Colonic mucosa (tissue), 4 donors: ENCODE measurements around the gene NKAIN4. TPM values are rescaled to one million over a fixed set of nuclear protein-coding genes. Genes with fewer than 3 reads are reported as not detected.

ENCODE experiments used
- DNase-seq: peaks from one replicate; pipeline ENCODE4 v3.0.0-alpha.2; 2020
- H3K27ac ChIP-seq: fragments of 200-600 bp; one replicate; pipeline ENCODE4 v1.8.0; 2021
- H3K27me3 ChIP-seq: fragments of 200-600 bp; one replicate; pipeline ENCODE4 v1.8.0; 2021
- H3K36me3 ChIP-seq: fragments of 200-600 bp; one replicate; pipeline ENCODE4 v1.8.0; 2021
- H3K4me1 ChIP-seq: fragments of 200-600 bp; one replicate; pipeline ENCODE4 v1.8.0; 2021; ENCODE audit warnings: mild to moderate bottlenecking
- H3K4me3 ChIP-seq: fragments of 200-600 bp; one replicate; pipeline ENCODE4 v1.8.0; 2021
- H3K9ac ChIP-seq, 2 donors: one replicate each; pipeline ENCODE4 v1.7.0; 2013; ENCODE audit warnings: control low read depth in 2 of 2, low read depth in 2 of 2, low read length in 2 of 2
- H3K9me3 ChIP-seq: fragments of 200-600 bp; one replicate; pipeline ENCODE4 v1.8.0; 2021
- CTCF ChIP-seq: fragments of 200-600 bp; IDR thresholded peaks from one replicate; pipeline ENCODE4 v1.8.0; 2022; ENCODE audit warnings: antibody characterized with exemption, mild to moderate bottlenecking
- intact Hi-C: fragments of 100-400 bp; cut with DNase I; formaldehyde crosslinking; loops from one replicate; pipeline ENCODE4 v1.14.1; 2022
- total RNA-seq, 2 donors: library from RNA; stranded (reverse); fragmentation: NEBNext Ultra II Directional in 1 of 2; extraction: Animal tissue kit (Norgen Biotek cat#: 25700) in 1 of 2; gene quantifications; one replicate each; pipeline ENCODE4 v1.2.1, GENCODE V29; 2021
- donor health status: healthy.
- donor health status: DM: no; HTN: no; CAD: no.
- donor health status: DM: no; HTN: no; CAD: no.

Gene NKAIN4
- total RNA-seq, 2 donors from 2014 or later = 0.29 TPM; not detected in 1

DNA sequence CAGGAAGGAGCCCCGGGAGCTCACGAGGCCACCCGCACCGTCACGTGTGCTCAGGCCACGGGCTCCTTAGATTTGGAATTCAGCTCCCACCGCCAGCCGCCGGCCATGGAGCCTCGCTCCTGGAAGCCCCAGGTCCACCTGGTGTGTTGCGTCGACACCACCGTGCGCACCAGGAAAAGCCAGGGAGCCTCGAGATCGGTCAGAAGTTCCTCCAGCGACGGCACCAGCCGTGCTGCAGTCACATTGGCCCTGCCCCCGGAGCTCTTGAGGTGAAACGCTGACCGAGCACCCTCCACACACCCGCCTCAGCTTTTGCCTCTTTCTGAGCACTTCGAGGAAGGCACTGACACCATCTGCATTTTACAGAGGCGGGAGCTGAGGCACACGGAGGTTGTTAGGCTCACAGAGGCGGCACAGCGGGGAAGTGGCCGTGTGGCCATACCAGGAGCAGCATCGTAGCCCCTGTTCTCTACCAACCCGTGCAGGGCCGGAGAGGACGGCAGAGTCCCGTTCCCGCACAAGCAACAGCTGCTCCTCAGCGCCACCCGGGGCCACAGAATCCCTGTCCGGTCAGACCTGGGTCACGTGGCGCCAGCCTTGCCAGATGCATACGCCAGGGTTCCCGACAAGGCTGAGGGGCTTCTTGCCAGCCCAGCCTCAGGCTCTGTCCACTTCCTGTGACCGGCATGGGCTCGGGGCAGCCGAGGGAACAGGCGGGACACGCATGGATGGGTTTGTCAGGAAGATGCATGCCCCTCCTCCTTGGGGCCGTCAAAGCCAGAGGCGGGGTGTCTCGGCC is 7.6 kb downstream of the NKAIN4 start:
- intact Hi-C loops = no loop called here
- H3K4me3 ChIP-seq = no peak overlapping the region
- H3K27me3 ChIP-seq = peaks cover 8% of the 10 kb centered on the region

GRCh38 chr20:63244468-63244867 is 9.8 kb downstream of the NKAIN4 start:
- TF ChIP-seq CTCF = no peak
- peaks cover 7% of the 10 kb centered on the region for H3K27me3 ChIP-seq

More for the DNA sequence above, 7.6 kb downstream of the NKAIN4 start:
- H3K9me3 ChIP-seq = no peaks in the 10 kb centered on the region
- TF ChIP-seq CTCF = no peak
- no peaks in the 10 kb centered on the region for H3K36me3 ChIP-seq
- no peak overlapping the region for H3K27ac ChIP-seq
- no peak for DNase-seq
- no peak overlapping the region for H3K9ac ChIP-seq
- H3K4me1 ChIP-seq = no peaks in the 10 kb centered on the region

DNA sequence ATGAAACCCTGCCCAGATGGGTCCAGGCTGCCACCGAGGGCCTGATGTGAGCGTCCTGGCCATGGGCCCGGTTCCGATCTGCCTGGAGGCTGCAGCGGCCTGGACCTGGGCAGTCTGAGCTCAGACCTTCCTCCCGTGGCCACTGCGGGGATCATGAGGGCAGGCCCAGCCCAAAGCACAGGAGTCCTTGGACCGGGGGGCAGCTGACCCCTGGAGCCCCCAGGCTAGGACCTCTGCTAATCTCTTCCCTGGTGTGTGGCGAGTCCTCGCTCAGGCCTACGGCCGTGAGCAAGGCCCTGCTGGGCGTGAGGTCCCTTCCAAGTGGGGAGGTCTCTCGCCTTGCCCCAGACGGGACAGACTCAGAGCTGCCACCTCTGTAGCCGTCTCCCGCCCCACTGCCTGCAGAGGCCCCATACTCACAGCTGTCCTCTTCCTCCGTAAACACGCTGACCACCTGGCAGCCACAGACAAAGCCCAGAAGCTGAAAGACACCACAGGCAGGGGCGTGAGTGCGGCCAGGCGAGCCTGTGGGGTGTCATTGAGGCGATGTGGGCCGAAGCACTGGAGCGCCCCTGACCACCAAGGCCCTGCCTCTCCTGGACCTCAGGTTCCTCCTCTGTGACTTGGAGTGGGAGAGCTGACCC is 10.5 kb downstream of the NKAIN4 start:
- Histone ChIP-seq H3K4me1 (no peaks in the 10 kb centered on the region), H3K27me3 (peaks cover 7% of the 10 kb centered on the region), H3K4me3 (no peak overlapping the region), H3K27ac (no peak overlapping the region), H3K36me3 (no peaks in the 10 kb centered on the region), H3K9me3 (no peaks in the 10 kb centered on the region), H3K9ac (no peak overlapping the region)
- intact Hi-C loops = no loop called here
- TF ChIP-seq CTCF = no peak
- no peak for DNase-seq

More at GRCh38 chr20:63244468-63244867, 9.8 kb downstream of the NKAIN4 start:
- no peak for DNase-seq
- intact Hi-C loops = no loop called here
- Histone ChIP-seq H3K27ac (no peak overlapping the region), H3K9me3 (no peaks in the 10 kb centered on the region), H3K9ac (no peak overlapping the region), H3K4me3 (no peak overlapping the region), H3K4me1 (no peaks in the 10 kb centered on the region), H3K36me3 (no peaks in the 10 kb centered on the region)

DNA sequence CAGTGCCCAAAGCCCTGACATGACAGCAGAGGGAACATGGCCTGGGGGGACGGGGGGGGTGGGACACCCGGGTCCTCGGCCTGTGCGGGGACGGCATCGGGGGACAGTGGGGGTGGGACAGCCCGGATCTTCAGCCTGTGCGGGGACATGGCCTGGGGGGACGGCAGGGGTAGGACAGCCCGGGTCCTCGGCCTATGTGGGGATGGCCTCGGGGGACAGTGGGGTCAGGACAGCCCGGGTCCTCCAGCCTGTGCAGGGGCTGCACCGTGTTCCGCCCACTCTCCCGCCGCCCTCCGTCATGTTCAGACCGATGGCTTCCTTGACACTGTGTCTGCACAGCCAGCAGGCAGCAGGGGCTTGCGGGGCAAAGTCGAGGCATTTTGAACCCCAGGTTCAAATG is 11.5 kb downstream of the NKAIN4 start:
- Histone ChIP-seq H3K4me3 (no peak overlapping the region), H3K27me3 (peaks cover 7% of the 10 kb centered on the region), H3K27ac (no peak overlapping the region), H3K9ac (no peak overlapping the region), H3K9me3 (no peaks in the 10 kb centered on the region), H3K4me1 (no peaks in the 10 kb centered on the region), H3K36me3 (no peaks in the 10 kb centered on the region)
- DNase-seq = no peak
- TF ChIP-seq CTCF = no peak
- intact Hi-C loops = no loop called here

DNA sequence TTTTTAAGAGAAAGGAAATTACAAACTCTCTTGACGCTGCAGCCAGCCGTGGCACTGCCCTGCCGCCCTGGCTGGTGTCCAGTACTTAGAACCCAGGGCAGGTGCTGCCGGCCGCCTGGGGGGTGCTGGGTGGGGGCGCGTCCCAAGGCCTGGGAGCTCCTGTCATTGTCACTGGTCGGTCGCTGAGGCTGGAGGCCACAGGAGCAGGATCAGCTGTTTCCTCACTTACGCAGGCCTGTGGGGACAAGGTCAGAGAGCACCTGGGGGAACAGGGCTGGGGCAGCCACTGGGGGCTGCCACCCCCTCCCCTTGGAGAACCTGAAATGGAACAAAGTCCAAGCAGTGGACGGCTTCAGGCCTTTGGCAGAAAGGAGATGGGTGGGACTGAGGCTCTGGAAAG is 13.0 kb downstream of the NKAIN4 start:
- H3K4me3 ChIP-seq = no peak overlapping the region
- no peak for DNase-seq
- no peaks in the 10 kb centered on the region for H3K36me3 ChIP-seq
- peaks cover under 1% of the 10 kb centered on the region for H3K27me3 ChIP-seq
- intact Hi-C loops = no loop called here
- no peaks in the 10 kb centered on the region for H3K4me1 ChIP-seq
- H3K9ac ChIP-seq = no peak overlapping the region
- TF ChIP-seq CTCF = no peak
- no peaks in the 10 kb centered on the region for H3K9me3 ChIP-seq
- no peak overlapping the region for H3K27ac ChIP-seq
